ENCODE results near the gene AKT1.

The AKT1 gene

DNA sequence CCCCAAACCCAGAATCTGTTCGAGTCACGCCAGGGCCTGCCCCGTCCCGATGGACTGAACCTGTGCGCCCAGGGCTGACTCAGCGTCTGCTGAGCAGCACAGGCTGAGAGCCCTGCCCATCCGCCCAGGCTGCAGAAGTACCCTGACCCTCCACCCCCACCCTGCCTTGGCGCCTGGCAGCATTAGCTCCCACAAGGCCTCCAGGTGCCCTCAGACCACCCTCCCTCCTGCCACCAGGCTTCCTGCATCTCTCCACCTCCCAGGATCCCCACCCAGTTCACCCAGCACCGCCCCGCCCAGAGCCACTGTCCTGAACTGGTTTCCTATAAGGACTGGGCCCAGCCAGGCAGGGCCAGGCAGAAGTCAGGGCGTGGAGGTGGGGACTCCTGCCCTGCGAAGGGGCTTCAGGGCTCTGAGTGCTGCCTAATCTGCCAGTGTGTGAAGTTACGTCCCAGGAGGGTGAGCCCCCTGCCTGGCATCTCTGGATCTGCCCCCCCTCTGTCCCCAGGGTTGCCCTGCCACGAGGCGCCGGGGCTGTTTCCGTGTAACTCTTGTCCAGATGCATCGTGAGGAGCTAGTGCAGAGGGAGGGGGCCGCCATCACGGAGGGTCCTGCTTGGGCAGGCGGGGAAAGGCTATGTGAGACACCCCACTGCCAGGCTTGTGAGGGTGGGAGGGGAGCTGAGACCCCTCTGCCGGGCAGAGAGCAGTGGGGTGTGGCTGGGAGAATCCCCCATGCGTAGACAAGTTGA lies 62.4 kb downstream of the AKT1 start:
- Histone ChIP-seq H3K27ac (ENCODE audit: low read depth, low read length) (no peak overlapping the region), H4K20me1 (ENCODE audit: control insufficient read depth, insufficient read depth, low read depth, low read length) (no peaks in the 10 kb centered on the region), H3K36me3 (ENCODE audit: control insufficient read depth, low read length) (no peaks in the 10 kb centered on the region), H3K4me2 (ENCODE audit: low read length) (no peak overlapping the region), H3F3A (ENCODE audit: control insufficient read depth, insufficient read depth) (no peaks in the 10 kb centered on the region), H3K4me1 (ENCODE audit: control insufficient read depth, low read length) (no peaks in the 10 kb centered on the region), H3K79me2 (ENCODE audit: control insufficient read depth, low read length) (no peaks in the 10 kb centered on the region), H3K9me2 (replicated peaks; ENCODE audit: control insufficient read depth, low read length) (no peaks in the 10 kb centered on the region), H3K4me3 (ENCODE audit: low read length) (no peak overlapping the region), H3K9me3 (ENCODE audit: control insufficient read depth, insufficient read depth, low read length) (no peaks in the 10 kb centered on the region), H3K27me3 (ENCODE audit: control insufficient read depth, low read length) (no peaks in the 10 kb centered on the region)
- TF ChIP-seq, protein P1, sequence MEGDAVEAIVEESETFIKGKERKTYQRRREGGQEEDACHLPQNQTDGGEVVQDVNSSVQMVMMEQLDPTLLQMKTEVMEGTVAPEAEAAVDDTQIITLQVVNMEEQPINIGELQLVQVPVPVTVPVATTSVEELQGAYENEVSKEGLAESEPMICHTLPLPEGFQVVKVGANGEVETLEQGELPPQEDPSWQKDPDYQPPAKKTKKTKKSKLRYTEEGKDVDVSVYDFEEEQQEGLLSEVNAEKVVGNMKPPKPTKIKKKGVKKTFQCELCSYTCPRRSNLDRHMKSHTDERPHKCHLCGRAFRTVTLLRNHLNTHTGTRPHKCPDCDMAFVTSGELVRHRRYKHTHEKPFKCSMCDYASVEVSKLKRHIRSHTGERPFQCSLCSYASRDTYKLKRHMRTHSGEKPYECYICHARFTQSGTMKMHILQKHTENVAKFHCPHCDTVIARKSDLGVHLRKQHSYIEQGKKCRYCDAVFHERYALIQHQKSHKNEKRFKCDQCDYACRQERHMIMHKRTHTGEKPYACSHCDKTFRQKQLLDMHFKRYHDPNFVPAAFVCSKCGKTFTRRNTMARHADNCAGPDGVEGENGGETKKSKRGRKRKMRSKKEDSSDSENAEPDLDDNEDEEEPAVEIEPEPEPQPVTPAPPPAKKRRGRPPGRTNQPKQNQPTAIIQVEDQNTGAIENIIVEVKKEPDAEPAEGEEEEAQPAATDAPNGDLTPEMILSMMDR (IDR thresholded peaks at IDR 0.05; ENCODE audit: low read depth, low read length, poor library complexity, severe bottlenecking) = no peak
- no peak for TF ChIP-seq EZH2phosphoT487 (IDR thresholded peaks at IDR 0.05; ENCODE audit: borderline replicate concordance, low read length)

DNA sequence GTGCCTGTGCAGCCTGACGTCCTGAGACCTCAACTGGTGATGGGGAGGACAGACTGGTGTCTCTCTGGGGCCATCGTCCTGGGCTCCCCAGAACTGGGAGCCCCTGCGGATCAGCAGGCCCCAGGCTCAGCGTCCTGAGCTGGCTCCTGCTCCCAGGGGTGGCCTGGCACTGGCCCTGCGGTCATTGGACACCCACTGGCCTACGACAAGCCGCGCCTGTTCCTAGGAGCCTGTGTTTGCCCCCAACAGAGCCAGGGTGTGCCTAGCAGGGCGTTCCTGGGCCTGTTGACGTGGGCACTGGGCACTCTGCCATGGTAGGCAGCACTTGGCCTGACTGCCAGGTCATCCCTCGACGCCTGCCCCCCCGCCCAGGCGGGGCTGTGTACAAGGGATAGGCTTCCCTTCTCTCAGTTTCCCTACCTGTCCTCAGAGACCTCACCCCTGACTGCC lies 63.2 kb downstream of the AKT1 start:
- no peak overlapping the region for H3K4me2 ChIP-seq (ENCODE audit: low read length)
- TF ChIP-seq EZH2phosphoT487 (IDR thresholded peaks at IDR 0.05; ENCODE audit: borderline replicate concordance, low read length) = no peak
- TF ChIP-seq, protein P1 (IDR thresholded peaks at IDR 0.05; ENCODE audit: low read depth, low read length, poor library complexity, severe bottlenecking) = no peak
- H3K27me3 ChIP-seq (ENCODE audit: control insufficient read depth, low read length) = no peaks in the 10 kb centered on the region
- no peak overlapping the region for H3K27ac ChIP-seq (ENCODE audit: low read depth, low read length)
- H3K36me3 ChIP-seq (ENCODE audit: control insufficient read depth, low read length) = no peaks in the 10 kb centered on the region
- H3K4me3 ChIP-seq (ENCODE audit: low read length) = no peak overlapping the region
- no peaks in the 10 kb centered on the region for H3K9me3 ChIP-seq (ENCODE audit: control insufficient read depth, insufficient read depth, low read length)
- H3K4me1 ChIP-seq (ENCODE audit: control insufficient read depth, low read length) = no peaks in the 10 kb centered on the region
- H3F3A ChIP-seq (ENCODE audit: control insufficient read depth, insufficient read depth) = no peaks in the 10 kb centered on the region
- no peaks in the 10 kb centered on the region for H3K79me2 ChIP-seq (ENCODE audit: control insufficient read depth, low read length)
- no peaks in the 10 kb centered on the region for H3K9me2 ChIP-seq (replicated peaks; ENCODE audit: control insufficient read depth, low read length)
- H4K20me1 ChIP-seq (ENCODE audit: control insufficient read depth, insufficient read depth, low read depth, low read length) = no peaks in the 10 kb centered on the region

DNA sequence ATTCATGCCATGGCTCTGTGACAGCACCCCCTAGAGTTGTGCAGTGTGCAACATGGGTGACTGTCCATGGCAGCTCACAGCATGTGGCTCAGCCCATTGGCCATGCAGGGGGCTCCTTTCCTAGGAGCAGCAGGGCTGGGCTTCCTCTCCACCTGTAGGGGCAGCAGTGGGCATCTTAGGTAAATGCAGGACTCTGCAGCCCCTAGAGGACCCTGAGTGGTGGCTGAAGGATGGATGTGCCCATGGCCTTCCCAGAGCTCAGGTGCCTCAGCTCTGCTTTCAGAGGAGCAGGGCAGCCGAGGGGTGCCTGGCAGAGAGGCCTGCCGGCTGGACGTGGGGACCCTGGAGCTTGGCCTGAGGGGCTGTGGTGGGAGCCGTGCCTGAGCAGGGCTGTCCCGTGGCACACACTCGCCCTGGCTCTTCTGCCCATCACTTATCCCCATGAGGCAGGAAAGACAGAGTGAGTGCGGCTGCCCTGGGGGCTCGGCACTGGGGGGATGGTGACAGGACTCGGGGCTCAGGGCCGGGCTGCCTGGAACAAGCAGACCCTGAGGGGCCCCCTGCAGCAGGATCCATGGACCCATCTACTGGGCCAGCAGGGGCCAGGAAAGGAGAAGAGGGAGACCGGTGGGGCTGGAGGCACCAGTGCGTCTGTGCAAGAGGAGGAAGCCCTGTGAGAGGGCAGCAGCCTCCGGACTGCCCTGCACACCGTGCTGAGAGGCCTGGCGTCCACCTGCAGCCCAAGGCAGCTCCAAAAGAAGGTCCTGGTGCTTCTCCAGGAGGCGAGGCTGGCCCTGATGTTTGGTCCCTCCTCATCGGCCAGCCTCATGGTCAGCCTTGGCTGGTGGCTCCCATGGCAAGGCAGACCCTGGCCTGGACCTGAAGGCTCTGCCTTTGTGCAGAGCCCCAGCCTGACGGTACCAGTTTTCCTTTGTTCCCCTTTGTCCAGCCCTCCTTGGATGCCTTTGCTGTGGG lies 63.9 kb downstream of the AKT1 start:
- no peaks in the 10 kb centered on the region for H3K27me3 ChIP-seq (ENCODE audit: control insufficient read depth, low read length)
- H3F3A ChIP-seq (ENCODE audit: control insufficient read depth, insufficient read depth) = no peaks in the 10 kb centered on the region
- no peak overlapping the region for H3K27ac ChIP-seq (ENCODE audit: low read depth, low read length)
- no peaks in the 10 kb centered on the region for H3K79me2 ChIP-seq (ENCODE audit: control insufficient read depth, low read length)
- no peak overlapping the region for H3K4me2 ChIP-seq (ENCODE audit: low read length)
- H3K36me3 ChIP-seq (ENCODE audit: control insufficient read depth, low read length) = no peaks in the 10 kb centered on the region
- TF ChIP-seq, protein P1 (IDR thresholded peaks at IDR 0.05; ENCODE audit: low read depth, low read length, poor library complexity, severe bottlenecking) = peak; percentile 61
- TF ChIP-seq EZH2phosphoT487 (IDR thresholded peaks at IDR 0.05; ENCODE audit: borderline replicate concordance, low read length) = no peak
- no peaks in the 10 kb centered on the region for H3K4me1 ChIP-seq (ENCODE audit: control insufficient read depth, low read length)
- no peaks in the 10 kb centered on the region for H4K20me1 ChIP-seq (ENCODE audit: control insufficient read depth, insufficient read depth, low read depth, low read length)
- H3K9me3 ChIP-seq (ENCODE audit: control insufficient read depth, insufficient read depth, low read length) = no peaks in the 10 kb centered on the region
- H3K4me3 ChIP-seq (ENCODE audit: low read length) = no peak overlapping the region
- H3K9me2 ChIP-seq (replicated peaks; ENCODE audit: control insufficient read depth, low read length) = no peaks in the 10 kb centered on the region

Measured in DOHH2 (cell line).